Measurements from ENCODE around the gene NFIB.

GRCh38 chr9:14337615-14338014 lies 23.7 kb upstream of the NFIB start:
- TF ChIP-seq POLR2AphosphoS5 (IDR thresholded peaks at IDR 0.05; ENCODE audit: insufficient read depth, low read depth, low read length) (no peak), MAX (IDR thresholded peaks at IDR 0.05; ENCODE audit: insufficient read depth, insufficient read length) (no peak), CTCF (IDR thresholded peaks at IDR 0.05; ENCODE audit: extremely low read depth in 1 of 2, insufficient read depth in 1 of 2, low read depth in 1 of 2, low read length in 2 of 2) (no peak), EZH2 (IDR thresholded peaks at IDR 0.05; ENCODE audit: borderline replicate concordance, low read depth, low read length, severe bottlenecking) (no peak), JUN (IDR thresholded peaks at IDR 0.05; ENCODE audit: borderline replicate concordance, insufficient read depth, insufficient read length, low read depth) (no peak), POLR2A (IDR thresholded peaks at IDR 0.05; ENCODE audit: low read depth, low read length) (no peak)

Measured in endothelial cell of umbilical vein (primary cell).